Measurements from ENCODE around the gene ZSCAN9.

Gene ZSCAN9

GRCh38 chr6:28235912-28236452, 10.9 kb downstream of the ZSCAN9 start:
- no peak for ATAC-seq (replicated peaks; ENCODE audit: extremely low read depth, poor library complexity, severe bottlenecking)
- H3K27me3 Mint-ChIP-seq, result no peaks in the 10 kb centered on the region
- no peak for DNase-seq (ENCODE audit: low spot score in 2 of 2)
- H3K4me3 Mint-ChIP-seq, result no peak overlapping the region
- no peak overlapping the region for H3K27ac Mint-ChIP-seq (ENCODE audit: low read depth)
- H3K9me3 Mint-ChIP-seq, result no peaks in the 10 kb centered on the region
- H3K4me1 Mint-ChIP-seq, result no peaks in the 10 kb centered on the region
- peaks cover 6% of the 10 kb centered on the region for H3K36me3 Mint-ChIP-seq (ENCODE audit: insufficient read depth)

GRCh38 chr6:28239636-28240035, 14.6 kb downstream of the ZSCAN9 start:
- DNase-seq (ENCODE audit: low spot score in 2 of 2), result no peak
- Mint-ChIP-seq H3K27me3 (no peaks in the 10 kb centered on the region), H3K4me3 (no peak overlapping the region), H3K36me3 (ENCODE audit: insufficient read depth) (peaks cover 7% of the 10 kb centered on the region), H3K9me3 (no peaks in the 10 kb centered on the region), H3K4me1 (peaks cover 8% of the 10 kb centered on the region), H3K27ac (ENCODE audit: low read depth) (no peak overlapping the region)
- no peak for ATAC-seq (replicated peaks; ENCODE audit: extremely low read depth, poor library complexity, severe bottlenecking)

DNA sequence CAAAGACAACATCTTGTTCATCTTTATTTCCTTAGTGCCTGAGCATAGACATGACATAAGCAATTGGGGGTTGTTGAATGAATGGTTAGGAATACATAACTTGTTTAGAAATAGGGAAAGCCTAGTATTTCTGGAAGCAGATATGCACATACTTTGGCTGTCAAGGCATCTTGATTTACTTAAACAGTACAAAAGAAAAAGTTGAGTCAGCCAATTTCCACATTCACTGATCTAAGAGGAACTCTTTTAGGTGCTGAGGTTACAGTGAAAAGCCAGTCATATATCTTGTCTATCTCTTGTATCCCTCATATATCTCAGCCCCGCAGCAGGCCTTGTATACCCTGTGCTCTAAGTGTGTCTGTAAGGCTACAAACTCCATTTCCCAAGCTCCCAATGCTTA, 15.4 kb downstream of the ZSCAN9 start:
- no peak overlapping the region for H3K27ac Mint-ChIP-seq (ENCODE audit: low read depth)
- DNase-seq (ENCODE audit: low spot score in 2 of 2), result no peak
- peaks cover 8% of the 10 kb centered on the region for H3K4me1 Mint-ChIP-seq
- H3K9me3 Mint-ChIP-seq, result no peaks in the 10 kb centered on the region
- no peaks in the 10 kb centered on the region for H3K27me3 Mint-ChIP-seq
- no peak for ATAC-seq (replicated peaks; ENCODE audit: extremely low read depth, poor library complexity, severe bottlenecking)
- no peak overlapping the region for H3K4me3 Mint-ChIP-seq
- H3K36me3 Mint-ChIP-seq (ENCODE audit: insufficient read depth), result peaks cover 7% of the 10 kb centered on the region

GRCh38 chr6:28243946-28244345, 18.9 kb downstream of the ZSCAN9 start:
- no peak overlapping the region for H3K4me3 Mint-ChIP-seq
- ATAC-seq (replicated peaks; ENCODE audit: extremely low read depth, poor library complexity, severe bottlenecking), result no peak
- H3K9me3 Mint-ChIP-seq, result no peaks in the 10 kb centered on the region
- no peaks in the 10 kb centered on the region for H3K27me3 Mint-ChIP-seq
- H3K27ac Mint-ChIP-seq (ENCODE audit: low read depth), result no peak overlapping the region
- peaks cover 17% of the 10 kb centered on the region for H3K36me3 Mint-ChIP-seq (ENCODE audit: insufficient read depth)
- H3K4me1 Mint-ChIP-seq, result peaks cover 8% of the 10 kb centered on the region
- no peak for DNase-seq (ENCODE audit: low spot score in 2 of 2)

- Mint-ChIP-seq H3K4me1 (peaks cover 12% of the 10 kb centered on the region), H3K27ac (ENCODE audit: low read depth) (no peak overlapping the region), H3K27me3 (no peaks in the 10 kb centered on the region), H3K9me3 (no peaks in the 10 kb centered on the region), H3K4me3 (no peak overlapping the region), H3K36me3 (ENCODE audit: insufficient read depth) (peaks cover 17% of the 10 kb centered on the region)
- no peak for DNase-seq (ENCODE audit: low spot score in 2 of 2)
- ATAC-seq (replicated peaks; ENCODE audit: extremely low read depth, poor library complexity, severe bottlenecking), result no peak
Observed at GRCh38 chr6:28245206-28245941, 20.3 kb downstream of the ZSCAN9 start.

- H3K27ac Mint-ChIP-seq (ENCODE audit: low read depth), result no peak overlapping the region
- no peaks in the 10 kb centered on the region for H3K9me3 Mint-ChIP-seq
- H3K36me3 Mint-ChIP-seq (ENCODE audit: insufficient read depth), result peaks cover 16% of the 10 kb centered on the region
- no peak for DNase-seq (ENCODE audit: low spot score in 2 of 2)
- H3K27me3 Mint-ChIP-seq, result no peaks in the 10 kb centered on the region
- no peak overlapping the region for H3K4me3 Mint-ChIP-seq
- H3K4me1 Mint-ChIP-seq, result peaks cover 24% of the 10 kb centered on the region
- ATAC-seq (replicated peaks; ENCODE audit: extremely low read depth, poor library complexity, severe bottlenecking), result no peak
Observed at GRCh38 chr6:28248916-28249315, 23.8 kb downstream of the ZSCAN9 start.

DNA sequence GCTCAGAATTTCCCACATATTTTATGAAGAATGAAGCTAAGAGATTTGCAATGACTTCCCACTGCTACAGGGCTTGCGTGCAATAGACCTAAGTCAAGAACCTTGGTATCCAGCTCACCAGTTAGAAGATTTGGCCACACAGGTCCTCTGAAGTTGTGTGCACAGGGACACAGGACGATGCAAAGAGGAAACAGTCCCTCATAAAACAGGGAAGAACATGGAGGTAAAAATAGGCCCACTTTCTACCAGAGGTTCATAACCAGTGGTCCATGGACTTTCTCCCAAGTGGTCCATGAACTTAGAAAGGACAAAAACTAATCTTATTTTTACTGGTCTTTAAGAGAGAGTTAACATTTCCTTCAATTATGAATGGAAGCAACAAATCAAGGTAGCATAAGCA, 25.7 kb downstream of the ZSCAN9 start:
- no peaks in the 10 kb centered on the region for H3K9me3 Mint-ChIP-seq
- H3K4me3 Mint-ChIP-seq, result peak overlapping the region; percentile 99
- H3K4me1 Mint-ChIP-seq, result peaks cover 24% of the 10 kb centered on the region
- no peak overlapping the region for H3K27ac Mint-ChIP-seq (ENCODE audit: low read depth)
- H3K36me3 Mint-ChIP-seq (ENCODE audit: insufficient read depth), result peaks cover 11% of the 10 kb centered on the region
- no peaks in the 10 kb centered on the region for H3K27me3 Mint-ChIP-seq
- ATAC-seq (replicated peaks; ENCODE audit: extremely low read depth, poor library complexity, severe bottlenecking), result no peak
- DNase-seq (ENCODE audit: low spot score in 2 of 2), result no peak

GRCh38 chr6:28251661-28252008, 26.6 kb downstream of the ZSCAN9 start:
- Mint-ChIP-seq H3K4me3 (peak overlapping the region; percentile 99), H3K9me3 (no peaks in the 10 kb centered on the region), H3K27me3 (no peaks in the 10 kb centered on the region), H3K4me1 (peaks cover 24% of the 10 kb centered on the region), H3K36me3 (ENCODE audit: insufficient read depth) (peaks cover 4% of the 10 kb centered on the region), H3K27ac (ENCODE audit: low read depth) (peak overlapping the region; percentile 58)
- ATAC-seq (replicated peaks; ENCODE audit: extremely low read depth, poor library complexity, severe bottlenecking) (peak; percentile 67), DNase-seq (ENCODE audit: low spot score in 2 of 2) (peak in 1 of 2 donors; percentile 22)

GRCh38 chr6:28252009-28252975, 27.2 kb downstream of the ZSCAN9 start, which contains the start of gene ZKSCAN4:
ZKSCAN4 (minus strand) TSS chr6:28252269; CDS start chr6:28251980, 289 bp downstream.
- ATAC-seq (replicated peaks; ENCODE audit: extremely low read depth, poor library complexity, severe bottlenecking), result peak; percentile 91
- peaks cover 24% of the 10 kb centered on the region for H3K4me1 Mint-ChIP-seq
- H3K27ac Mint-ChIP-seq (ENCODE audit: low read depth), result peak within 1 kb of the TSS; percentile 58
- peaks cover 2% of the 10 kb centered on the region for H3K36me3 Mint-ChIP-seq (ENCODE audit: insufficient read depth)
- peak; percentile 69 to 71 for DNase-seq (ENCODE audit: low spot score in 2 of 2)
- no peaks in the 10 kb centered on the region for H3K27me3 Mint-ChIP-seq
- no peaks in the 10 kb centered on the region for H3K9me3 Mint-ChIP-seq
- peak within 1 kb of the TSS; percentile 99 for H3K4me3 Mint-ChIP-seq

GRCh38 chr6:28254121-28254519, 29.0 kb downstream of the ZSCAN9 start:
- Mint-ChIP-seq H3K27ac (ENCODE audit: low read depth) (no peak overlapping the region), H3K9me3 (no peaks in the 10 kb centered on the region), H3K36me3 (ENCODE audit: insufficient read depth) (peaks cover 1% of the 10 kb centered on the region), H3K4me1 (peaks cover 24% of the 10 kb centered on the region), H3K27me3 (peaks cover 12% of the 10 kb centered on the region), H3K4me3 (no peak overlapping the region)
- ATAC-seq (replicated peaks; ENCODE audit: extremely low read depth, poor library complexity, severe bottlenecking), result no peak
- no peak for DNase-seq (ENCODE audit: low spot score in 2 of 2)

GRCh38 chr6:28257042-28257441, 32.0 kb downstream of the ZSCAN9 start:
- peaks cover under 1% of the 10 kb centered on the region for H3K36me3 Mint-ChIP-seq (ENCODE audit: insufficient read depth)
- DNase-seq (ENCODE audit: low spot score in 2 of 2) (no peak), ATAC-seq (replicated peaks; ENCODE audit: extremely low read depth, poor library complexity, severe bottlenecking) (no peak)
- peaks cover 8% of the 10 kb centered on the region for H3K4me1 Mint-ChIP-seq
- H3K9me3 Mint-ChIP-seq, result no peaks in the 10 kb centered on the region
- peaks cover 33% of the 10 kb centered on the region for H3K27me3 Mint-ChIP-seq
- no peak overlapping the region for H3K27ac Mint-ChIP-seq (ENCODE audit: low read depth)
- H3K4me3 Mint-ChIP-seq, result no peak overlapping the region

DNA sequence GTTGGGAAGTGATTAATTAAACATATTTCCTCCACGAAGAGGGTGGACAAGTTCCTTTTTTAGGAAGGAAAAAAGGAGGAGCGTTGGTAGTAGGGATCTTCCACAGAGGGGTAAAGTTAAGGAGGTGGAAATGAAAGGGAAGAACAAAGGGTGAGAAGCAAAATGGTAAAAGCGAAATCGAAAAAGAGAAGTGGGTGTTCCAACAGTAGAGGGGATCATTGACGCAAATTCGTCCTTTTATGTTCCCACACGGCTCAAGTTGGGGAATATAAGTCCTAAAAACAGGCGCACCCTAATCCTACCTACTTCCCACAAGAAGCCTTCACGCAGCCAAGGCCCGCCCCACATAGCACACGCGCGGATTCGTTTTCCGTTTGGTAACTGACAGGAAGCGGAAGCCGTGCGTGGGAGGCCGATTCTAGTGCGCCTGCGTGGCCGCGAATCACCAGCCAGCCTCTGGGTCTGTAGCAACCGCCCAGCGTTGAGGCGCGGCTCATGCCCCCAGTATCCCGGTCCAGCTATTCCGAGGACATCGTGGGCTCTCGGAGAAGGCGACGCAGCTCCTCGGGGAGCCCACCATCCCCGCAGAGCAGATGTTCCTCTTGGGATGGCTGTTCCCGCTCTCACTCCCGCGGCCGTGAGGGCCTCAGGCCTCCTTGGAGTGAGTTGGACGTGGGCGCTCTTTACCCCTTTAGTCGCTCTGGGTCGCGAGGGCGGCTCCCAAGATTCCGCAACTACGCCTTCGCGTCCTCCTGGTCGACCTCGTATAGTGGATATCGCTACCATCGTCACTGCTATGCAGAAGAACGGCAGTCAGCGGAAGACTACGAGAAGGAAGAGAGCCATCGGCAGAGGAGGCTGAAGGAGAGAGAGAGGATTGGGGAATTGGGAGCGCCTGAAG, 34.1 kb downstream of the ZSCAN9 start, which contains the start of gene NKAPL:
Gene NKAPL (plus strand): TSS at position 421 of the 901 bp plus-strand sequence. CDS start 75 bp downstream, at position 496.
- no peaks in the 10 kb centered on the region for H3K36me3 Mint-ChIP-seq (ENCODE audit: insufficient read depth)
- H3K27ac Mint-ChIP-seq (ENCODE audit: low read depth), result no peak within 1 kb of the TSS
- H3K9me3 Mint-ChIP-seq, result no peaks in the 10 kb centered on the region
- no peaks in the 10 kb centered on the region for H3K4me1 Mint-ChIP-seq
- DNase-seq (ENCODE audit: low spot score in 2 of 2) (no peak), ATAC-seq (replicated peaks; ENCODE audit: extremely low read depth, poor library complexity, severe bottlenecking) (no peak)
- peaks cover 33% of the 10 kb centered on the region for H3K27me3 Mint-ChIP-seq
- peak within 1 kb of the TSS; percentile 14 for H3K4me3 Mint-ChIP-seq

Measured in central memory CD8-positive, alpha-beta T cell (primary cell).